HG03060 (cell line): ENCODE data around the gene GXYLT2.

Experiments
- ATAC-seq: cut with Tn5 transposase; IDR thresholded peaks from one replicate; pipeline ENCODE4 v1.9.1; 2021; ENCODE audit warnings: low read depth, moderate number of reproducible peaks; ENCODE audit not compliant: unreplicated experiment

Gene GXYLT2

GRCh38 chr3:72891053-72891855 is 3.4 kb downstream of the GXYLT2 start:
- ATAC-seq, result no peak

- ATAC-seq, result no peak
Observed at GRCh38 chr3:72892081-72892775, 4.4 kb downstream of the GXYLT2 start.

- ATAC-seq, result no peak
Observed at GRCh38 chr3:72892870-72893269, 5.0 kb downstream of the GXYLT2 start.

- ATAC-seq, result no peak
Observed at GRCh38 chr3:72894976-72895552, 7.2 kb downstream of the GXYLT2 start.

GRCh38 chr3:72896996-72897757 is 9.3 kb downstream of the GXYLT2 start:
- no peak for ATAC-seq

GRCh38 chr3:72897758-72898007 is 9.8 kb downstream of the GXYLT2 start:
- ATAC-seq, result no peak

GRCh38 chr3:72899349-72899765 is 11.5 kb downstream of the GXYLT2 start:
- no peak for ATAC-seq

- no peak for ATAC-seq
Observed at GRCh38 chr3:72900048-72900447, 12.2 kb downstream of the GXYLT2 start.

GRCh38 chr3:72901840-72902239 is 14.0 kb downstream of the GXYLT2 start:
- no peak for ATAC-seq

GRCh38 chr3:72903004-72903403 is 15.2 kb downstream of the GXYLT2 start:
- no peak for ATAC-seq

GRCh38 chr3:72904163-72904562 is 16.3 kb downstream of the GXYLT2 start:
- no peak for ATAC-seq

GRCh38 chr3:72906154-72906553 is 18.3 kb downstream of the GXYLT2 start:
- ATAC-seq, result no peak

GRCh38 chr3:72907131-72907711 is 19.4 kb downstream of the GXYLT2 start:
- no peak for ATAC-seq

- ATAC-seq, result no peak
Observed at GRCh38 chr3:72907731-72908620, 20.1 kb downstream of the GXYLT2 start.

- no peak for ATAC-seq
Observed at GRCh38 chr3:72909591-72909990, 21.7 kb downstream of the GXYLT2 start.

- no peak for ATAC-seq
Observed at GRCh38 chr3:72912532-72912931, 24.7 kb downstream of the GXYLT2 start.

- no peak for ATAC-seq
Observed at GRCh38 chr3:72914383-72914782, 26.5 kb downstream of the GXYLT2 start.

GRCh38 chr3:72916250-72916649 is 28.4 kb downstream of the GXYLT2 start:
- no peak for ATAC-seq

GRCh38 chr3:72919520-72919919 is 31.7 kb downstream of the GXYLT2 start:
- no peak for ATAC-seq

- no peak for ATAC-seq
Observed at GRCh38 chr3:72924055-72924454, 36.2 kb downstream of the GXYLT2 start.
